ENCODE data around the gene AFAP1L2.

Gene AFAP1L2

GRCh38 chr10:114404171-114405010 lies at the start of gene AFAP1L2:
Gene AFAP1L2 (minus strand): TSS chr10:114404502. CDS start chr10:114404455, 47 bp downstream.
- no peak for DNase-seq (ENCODE audit: low spot score)

GRCh38 chr10:114453576-114453975 lies 49.3 kb upstream of the AFAP1L2 start:
- no peak for DNase-seq (ENCODE audit: low spot score)

- no peak for DNase-seq (ENCODE audit: low spot score)
Measured at GRCh38 chr10:114448897-114449296, 44.6 kb upstream of the AFAP1L2 start.

- no peak for DNase-seq (ENCODE audit: low spot score)
Measured at GRCh38 chr10:114445332-114445731, 41.0 kb upstream of the AFAP1L2 start.

- DNase-seq (ENCODE audit: low spot score): no peak
Measured at GRCh38 chr10:114444819-114445218, 40.5 kb upstream of the AFAP1L2 start.

- DNase-seq (ENCODE audit: low spot score): no peak
Measured at GRCh38 chr10:114442091-114442630, 37.9 kb upstream of the AFAP1L2 start.

- no peak for DNase-seq (ENCODE audit: low spot score)
Measured at GRCh38 chr10:114441107-114441506, 36.8 kb upstream of the AFAP1L2 start.

- peak; percentile 6 for DNase-seq (ENCODE audit: low spot score)
Measured at GRCh38 chr10:114437473-114438292, 33.4 kb upstream of the AFAP1L2 start.

GRCh38 chr10:114436941-114437340 lies 32.6 kb upstream of the AFAP1L2 start:
- DNase-seq (ENCODE audit: low spot score): no peak

- no peak for DNase-seq (ENCODE audit: low spot score)
Measured at GRCh38 chr10:114432566-114433093, 28.3 kb upstream of the AFAP1L2 start.

- DNase-seq (ENCODE audit: low spot score): no peak
Measured at GRCh38 chr10:114431414-114432135, 27.3 kb upstream of the AFAP1L2 start.

- DNase-seq (ENCODE audit: low spot score): no peak
Measured at GRCh38 chr10:114430688-114431413, 26.5 kb upstream of the AFAP1L2 start.

- DNase-seq (ENCODE audit: low spot score): no peak
Measured at GRCh38 chr10:114429581-114430335, 25.5 kb upstream of the AFAP1L2 start.

GRCh38 chr10:114427124-114427852 lies 23.0 kb upstream of the AFAP1L2 start:
- no peak for DNase-seq (ENCODE audit: low spot score)

- no peak for DNase-seq (ENCODE audit: low spot score)
Measured at GRCh38 chr10:114426476-114426875, 22.2 kb upstream of the AFAP1L2 start.

- DNase-seq (ENCODE audit: low spot score): no peak
Measured at GRCh38 chr10:114420811-114421485, 16.6 kb upstream of the AFAP1L2 start.

GRCh38 chr10:114418109-114418508 lies 13.8 kb upstream of the AFAP1L2 start:
- no peak for DNase-seq (ENCODE audit: low spot score)

- peak; percentile 36 for DNase-seq (ENCODE audit: low spot score)
Measured at GRCh38 chr10:114412907-114413797, 8.8 kb upstream of the AFAP1L2 start.
